ENCODE measurements around the gene FAM174B.

GRCh38 chr15:92682741-92683510, 27.4 kb upstream of the FAM174B start:
- TF ChIP-seq EP300 (IDR thresholded peaks at IDR 0.05) (no peak), POLR2A (IDR thresholded peaks at IDR 0.05) (no peak)

Data from ovary (tissue), 1 donor.